Measurements from ENCODE around the gene CCM2L. TPM values are rescaled to one million over a fixed set of nuclear protein-coding genes. Genes with fewer than 3 reads are reported as not detected.

Gene CCM2L
- total and polyA plus RNA-seq, 2 donors (not counting 1 experiment from before 2014, with no cell fraction given) = not detected

- no peak overlapping the region for H3K4me3 Mint-ChIP-seq
- ChIA-PET CTCF (interaction anchor here (0.6 to 4.3 kb wide), 5 partner anchors 10 to 67 kb away, joined by 3 to 36 read pairs (median 5); no protein-coding TSS in a partner anchor), POLR2A (no interaction called here)
- TF ChIP-seq EZH2 (IDR thresholded peaks at IDR 0.05; ENCODE audit: borderline replicate concordance, insufficient read depth, low read depth, low read length, poor library complexity, severe bottlenecking) = no peak
- TF ChIP-seq, protein P1, sequence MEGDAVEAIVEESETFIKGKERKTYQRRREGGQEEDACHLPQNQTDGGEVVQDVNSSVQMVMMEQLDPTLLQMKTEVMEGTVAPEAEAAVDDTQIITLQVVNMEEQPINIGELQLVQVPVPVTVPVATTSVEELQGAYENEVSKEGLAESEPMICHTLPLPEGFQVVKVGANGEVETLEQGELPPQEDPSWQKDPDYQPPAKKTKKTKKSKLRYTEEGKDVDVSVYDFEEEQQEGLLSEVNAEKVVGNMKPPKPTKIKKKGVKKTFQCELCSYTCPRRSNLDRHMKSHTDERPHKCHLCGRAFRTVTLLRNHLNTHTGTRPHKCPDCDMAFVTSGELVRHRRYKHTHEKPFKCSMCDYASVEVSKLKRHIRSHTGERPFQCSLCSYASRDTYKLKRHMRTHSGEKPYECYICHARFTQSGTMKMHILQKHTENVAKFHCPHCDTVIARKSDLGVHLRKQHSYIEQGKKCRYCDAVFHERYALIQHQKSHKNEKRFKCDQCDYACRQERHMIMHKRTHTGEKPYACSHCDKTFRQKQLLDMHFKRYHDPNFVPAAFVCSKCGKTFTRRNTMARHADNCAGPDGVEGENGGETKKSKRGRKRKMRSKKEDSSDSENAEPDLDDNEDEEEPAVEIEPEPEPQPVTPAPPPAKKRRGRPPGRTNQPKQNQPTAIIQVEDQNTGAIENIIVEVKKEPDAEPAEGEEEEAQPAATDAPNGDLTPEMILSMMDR (IDR thresholded peaks at IDR 0.05) = no peak
- Histone ChIP-seq H3K36me3 (replicated peaks in 1 of 2; ENCODE audit: control extremely low read depth in 1 of 2, control insufficient read depth in 1 of 2, extremely low read depth in 1 of 2, insufficient read depth in 2 of 2, low read length in 1 of 2) (peaks cover 5 to 42% of the 10 kb centered on the region in 2 experiments), H3K9ac (ENCODE audit: low read length) (no peak overlapping the region), H3K79me2 (ENCODE audit: control insufficient read depth, insufficient read depth, low read length) (no peaks in the 10 kb centered on the region), H3K27ac (ENCODE audit: low read length in 2 of 2) (no peak overlapping the region), H2AFZ (ENCODE audit: insufficient read depth, low read depth, low read length, poor library complexity, severe bottlenecking) (no peak overlapping the region), H3K4me3 (ENCODE audit: control extremely low read depth in 1 of 5, extremely low read depth in 1 of 5, insufficient read depth in 1 of 5, low read depth in 2 of 5, low read length in 4 of 5) (no peak overlapping the region), H3K4me2 (replicated peaks; ENCODE audit: low read depth, low read length, poor library complexity, severe bottlenecking) (no peak overlapping the region), H3K4me1 (ENCODE audit: control insufficient read depth in 2 of 2, insufficient read depth in 2 of 2, low read length in 2 of 2) (no peaks in the 10 kb centered on the region), H3K9me3 (ENCODE audit: control extremely low read depth in 1 of 3, control insufficient read depth in 2 of 3, insufficient read depth in 1 of 3, low read length in 2 of 3) (no peaks in the 10 kb centered on the region), H4K20me1 (ENCODE audit: control insufficient read depth, insufficient read depth, low read length, poor library complexity, severe bottlenecking) (no peaks in the 10 kb centered on the region), H3K27me3 (replicated peaks in 1 of 4; ENCODE audit: control extremely low read depth in 1 of 4, control insufficient read depth in 3 of 4, insufficient read depth in 4 of 4, low read length in 3 of 4) (no peaks in the 10 kb centered on the region)
- H3K9me3 Mint-ChIP-seq (ENCODE audit: insufficient read depth) = no peaks in the 10 kb centered on the region
- peaks cover 3% of the 10 kb centered on the region for H3K4me1 Mint-ChIP-seq
- ATAC-seq (ENCODE audit: low read depth) (no peak), DNase-seq (no peak)
- 82% methylated on average over 2 of the region's 3 CpGs for WGBS (ENCODE audit: insufficient coverage)
- no peaks in the 10 kb centered on the region for H3K27me3 Mint-ChIP-seq
- intact Hi-C loops (cut with micrococcal nuclease) = no loop called here
- no peak overlapping the region for H3K27ac Mint-ChIP-seq
Observed at GRCh38 chr20:32080783-32081182, 70.5 kb downstream of the CCM2L start.

Small RNAs within 50 kb of the gene (small RNA-seq; reads per million reads assigned to genes)
- gene RNA5SP481 (ENCODE audit: insufficient read length, low read depth, low replicate concordance) (not detected), gene RNA5SP482 (ENCODE audit: insufficient read length, low read depth, low replicate concordance) (not detected)

Other genes with a start within 250 kb of the CCM2L start
- gene MYLK2, start 191.1 kb upstream of the CCM2L start, total RNA-seq = not detected in 2 replicates
- gene MYLK2, start 191.1 kb upstream of the CCM2L start, polyA plus RNA-seq = not detected in 2 replicates
- not detected in 2 replicates for gene FOXS1, start 164.8 kb upstream of the CCM2L start, total RNA-seq
- gene FOXS1, start 164.8 kb upstream of the CCM2L start, polyA plus RNA-seq = not detected in 2 replicates
- 1.8 and 3.3 TPM in 2 replicates for gene DUSP15, start 139.9 kb upstream of the CCM2L start, total RNA-seq
- gene DUSP15, start 139.9 kb upstream of the CCM2L start, polyA plus RNA-seq = 0.78 and 1.2 TPM in 2 replicates
- gene TTLL9, start 139.8 kb upstream of the CCM2L start, total RNA-seq = 0.74 and 1.2 TPM in 2 replicates
- 0.76 and 1.1 TPM in 2 replicates for gene TTLL9, start 139.8 kb upstream of the CCM2L start, polyA plus RNA-seq
- 10.9 and 12.7 TPM in 2 replicates for gene PDRG1, start 58.4 kb upstream of the CCM2L start, total RNA-seq
- gene PDRG1, start 58.4 kb upstream of the CCM2L start, polyA plus RNA-seq = 18.6 and 25.9 TPM in 2 replicates
- 0.05 and 0.10 TPM in 2 replicates for gene XKR7, start 42.3 kb upstream of the CCM2L start, total RNA-seq
- 0.09 and 0.12 TPM in 2 replicates for gene XKR7, start 42.3 kb upstream of the CCM2L start, polyA plus RNA-seq
- 48.1 and 48.6 TPM in 2 replicates for gene HCK, start 41.8 kb downstream of the CCM2L start, total RNA-seq
- 23.4 and 33.3 TPM in 2 replicates for gene HCK, start 41.8 kb downstream of the CCM2L start, polyA plus RNA-seq
- gene TM9SF4, start 99.3 kb downstream of the CCM2L start, total RNA-seq = 50.4 and 53.8 TPM in 2 replicates
- gene TM9SF4, start 99.3 kb downstream of the CCM2L start, polyA plus RNA-seq = 23.5 and 27.7 TPM in 2 replicates
- 18.2 and 18.4 TPM in 2 replicates for gene PLAGL2, start 197.3 kb downstream of the CCM2L start, total RNA-seq
- 4.3 and 4.4 TPM in 2 replicates for gene PLAGL2, start 197.3 kb downstream of the CCM2L start, polyA plus RNA-seq
- gene POFUT1, start 197.4 kb downstream of the CCM2L start, total RNA-seq = 18.1 and 19.3 TPM in 2 replicates
- 5.7 and 7.8 TPM in 2 replicates for gene POFUT1, start 197.4 kb downstream of the CCM2L start, polyA plus RNA-seq